GM19397 (cell line): ENCODE data around the gene ANAPC7.
"Not testable (repeated sequence)": the region's sequence is repeated elsewhere in the genome, so short reads cannot be mapped to it uniquely, and the experiment has no call there.

Experiments used
- ATAC-seq: cut with Tn5 transposase; IDR thresholded peaks from one replicate; pipeline ENCODE4 v1.9.1; 2021; ENCODE audit warnings: mild to moderate bottlenecking, moderate library complexity; ENCODE audit not compliant: unreplicated experiment

The ANAPC7 gene

GRCh38 chr12:110403146-110403975 lies at the start of gene ANAPC7:
ANAPC7 (minus strand) TSS chr12:110403708; CDS start chr12:110403627, 81 bp downstream.
- ATAC-seq = no peak

- ATAC-seq = no peak
These were observed 47.8 kb upstream of the ANAPC7 start for GRCh38 chr12:110451263-110451662.

GRCh38 chr12:110449799-110450497 lies 46.4 kb upstream of the ANAPC7 start, which contains the start of gene ARPC3:
ARPC3 (minus strand) TSS chr12:110450337; CDS start chr12:110450260, 77 bp downstream.
- ATAC-seq = peak; percentile 93

- no peak for ATAC-seq
These were observed 40.9 kb upstream of the ANAPC7 start for GRCh38 chr12:110444455-110444854.

DNA sequence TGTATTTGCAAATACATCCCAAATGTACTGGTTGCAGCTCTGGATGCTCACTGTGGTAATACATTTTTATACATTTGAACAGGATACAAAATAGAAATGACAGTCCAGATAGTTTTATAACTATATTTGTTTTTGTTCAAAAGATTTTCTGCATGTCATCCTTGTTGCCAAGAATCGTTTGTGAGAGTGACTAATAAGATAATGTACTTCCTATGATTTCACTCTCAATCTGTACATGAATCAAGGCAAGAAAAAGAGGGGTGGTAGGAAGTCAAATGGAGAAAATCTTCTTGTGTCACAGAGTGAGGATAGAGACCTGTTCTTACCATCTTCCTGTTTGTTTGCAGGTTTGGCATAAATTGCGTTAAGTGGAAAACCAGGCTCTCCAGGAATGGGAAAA lies 32.7 kb upstream of the ANAPC7 start:
- no peak for ATAC-seq

GRCh38 chr12:110431957-110432587 lies 28.6 kb upstream of the ANAPC7 start:
- ATAC-seq = no peak

DNA sequence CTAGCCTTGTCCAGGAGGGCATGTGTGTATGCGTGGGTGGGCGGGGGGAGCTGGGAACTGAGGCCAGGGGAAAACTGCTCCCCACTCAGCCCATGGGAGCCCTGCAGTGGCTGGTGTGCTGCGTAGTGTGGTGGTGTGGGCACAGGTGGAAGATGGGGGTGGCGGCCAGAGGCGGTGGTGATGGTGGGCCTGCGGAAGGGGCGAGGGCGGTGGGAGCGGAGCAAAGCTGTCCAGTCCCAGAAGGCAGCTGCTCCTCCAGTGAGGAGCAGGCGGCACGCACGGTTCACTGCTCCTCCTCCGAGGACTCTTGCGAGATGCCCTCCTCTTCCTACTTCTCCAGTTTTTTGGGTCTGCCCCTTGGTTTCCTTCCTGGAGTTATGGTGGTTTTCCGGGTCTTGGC lies 26.2 kb upstream of the ANAPC7 start:
- not testable (repeated sequence) for ATAC-seq

GRCh38 chr12:110426406-110426805 lies 22.9 kb upstream of the ANAPC7 start:
- no peak for ATAC-seq

- ATAC-seq = no peak
These were observed 20.7 kb upstream of the ANAPC7 start for GRCh38 chr12:110424237-110424636.

- ATAC-seq = no peak
These were observed 18.2 kb upstream of the ANAPC7 start for GRCh38 chr12:110421701-110422100.

DNA sequence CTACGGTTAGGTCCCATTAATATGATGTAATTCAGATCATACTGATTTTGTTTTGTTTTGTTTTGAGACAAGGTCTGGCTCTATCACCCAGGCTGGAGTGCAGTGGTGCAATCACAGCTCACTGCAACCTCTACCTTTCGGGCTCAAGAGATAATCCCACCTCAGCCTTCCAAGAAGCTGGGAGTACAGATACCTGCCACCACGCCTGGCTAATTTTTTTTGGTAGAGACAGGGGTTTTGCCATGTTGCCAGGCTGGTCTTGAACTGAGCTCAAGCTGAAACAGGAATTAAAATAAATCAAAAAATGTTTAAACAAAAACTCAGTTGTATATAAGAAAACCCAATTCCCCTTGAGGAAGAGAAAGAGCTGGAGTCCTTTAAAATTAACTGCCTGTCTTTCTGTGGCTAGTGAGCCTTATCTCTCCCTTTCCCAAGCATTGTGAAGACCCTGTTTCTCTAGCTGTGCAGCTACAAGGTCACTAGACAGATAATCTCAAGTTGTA lies 17.7 kb upstream of the ANAPC7 start:
- no peak for ATAC-seq

GRCh38 chr12:110420644-110421043 lies 17.1 kb upstream of the ANAPC7 start:
- ATAC-seq = not testable (repeated sequence)

GRCh38 chr12:110417113-110417512 lies 13.6 kb upstream of the ANAPC7 start:
- ATAC-seq = not testable (repeated sequence)

DNA sequence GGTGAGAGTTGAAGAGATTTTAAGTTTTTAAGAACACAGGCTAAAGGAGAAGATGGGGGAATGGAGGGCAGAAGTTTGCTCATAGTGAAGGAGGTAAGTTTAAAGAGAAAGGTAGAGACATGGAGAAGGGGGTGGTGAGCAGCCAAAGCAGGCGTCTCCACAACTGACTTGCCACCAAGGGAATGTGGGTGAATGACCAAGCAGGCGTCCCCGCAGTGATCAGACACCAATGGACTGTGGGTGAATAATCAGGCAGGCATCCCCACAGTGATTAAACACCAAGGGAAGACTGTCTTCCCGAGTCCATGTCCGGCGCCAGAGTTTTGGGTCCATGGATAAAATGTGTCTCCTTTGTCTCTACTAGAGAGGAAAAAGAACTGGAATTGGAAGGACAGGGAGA lies 6.6 kb upstream of the ANAPC7 start:
- not testable (repeated sequence) for ATAC-seq

- ATAC-seq = not testable (repeated sequence)
These were observed 1.7 kb upstream of the ANAPC7 start for GRCh38 chr12:110405126-110405662.

DNA sequence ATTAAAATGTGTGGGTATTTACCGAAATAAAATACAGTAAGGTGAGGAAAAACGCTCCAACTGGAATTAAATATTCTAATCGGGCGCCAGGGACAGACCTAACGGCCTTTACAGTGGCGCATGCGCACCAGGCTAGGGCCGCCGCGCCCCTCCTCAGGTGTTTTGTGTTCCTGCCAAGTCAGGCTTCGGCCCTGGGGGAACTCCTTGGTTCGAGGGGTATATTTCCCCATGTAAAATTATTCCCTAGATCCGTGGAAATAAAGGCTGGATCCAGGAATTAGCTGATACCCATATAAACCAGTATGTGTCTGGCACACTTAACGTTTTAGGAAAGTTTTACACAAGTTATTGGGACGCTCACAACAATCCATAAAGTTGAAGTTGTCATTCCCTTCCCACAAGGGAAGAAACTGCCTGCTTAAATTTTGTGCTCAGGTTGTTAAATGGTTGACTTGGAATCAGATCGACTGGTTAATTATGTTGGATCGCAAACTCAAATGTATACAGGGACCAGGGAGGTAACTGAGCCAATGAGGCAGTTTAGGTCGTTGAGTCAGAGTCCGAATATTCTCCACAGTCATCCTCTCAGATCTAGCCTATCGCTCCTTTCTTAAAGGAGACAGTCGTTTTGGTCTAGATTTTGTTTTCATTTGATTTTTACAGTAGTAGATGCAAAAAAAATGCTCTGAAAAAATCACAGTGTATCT lies 621 bp upstream of the ANAPC7 start:
- ATAC-seq = no peak

- no peak for ATAC-seq
These were observed 20.8 kb downstream of the ANAPC7 start for GRCh38 chr12:110382683-110383082.

GRCh38 chr12:110379631-110380030 lies 23.9 kb downstream of the ANAPC7 start:
- no peak for ATAC-seq

DNA sequence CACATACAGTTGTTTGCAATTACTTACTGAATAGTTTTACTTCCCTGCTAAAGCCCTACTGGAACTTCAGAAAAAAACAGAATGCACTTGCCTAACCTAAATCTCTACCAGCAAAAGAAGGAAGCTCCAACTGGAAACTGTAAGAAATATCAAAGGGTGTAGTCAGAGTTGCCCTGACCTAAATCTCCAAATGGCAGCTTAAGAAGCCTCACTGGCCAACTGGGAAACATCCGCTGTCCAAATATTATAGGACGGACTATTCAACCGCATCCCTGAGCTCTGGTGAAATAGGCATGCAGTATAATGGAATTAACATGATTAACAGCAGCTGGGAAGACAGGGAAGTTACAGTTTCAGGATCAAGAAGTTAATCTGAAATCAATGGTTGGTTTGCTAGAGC lies 24.3 kb downstream of the ANAPC7 start:
- ATAC-seq = no peak

- ATAC-seq = not testable (repeated sequence)
These were observed 25.2 kb downstream of the ANAPC7 start for GRCh38 chr12:110378131-110378790.
